ENCODE data around the gene KIF25.

The KIF25 gene

GRCh38 chr6:168091381-168092264, 94.2 kb downstream of the KIF25 start:
- DNase-seq: no peak

- no peak for DNase-seq
Measured at GRCh38 chr6:168092541-168092940, 95.1 kb downstream of the KIF25 start.

GRCh38 chr6:168093071-168093505, 95.6 kb downstream of the KIF25 start:
- DNase-seq: no peak

- no peak for DNase-seq
Measured at GRCh38 chr6:168093634-168094033, 96.2 kb downstream of the KIF25 start.

All from activated CD4-positive, alpha-beta T cell treated with anti-CD3 and anti-CD28 coated beads, Interleukin-2, Interleukin-6, amounts not matched to agents 100 ng/mL and 50 ng/mL, durations not matched to agents 16 hours and 8 hours (primary cell).